Calu3 (cell line): ENCODE data around the gene ANKMY2. TPM values are rescaled to one million over a fixed set of nuclear protein-coding genes. Genes with fewer than 3 reads are reported as not detected.
"Not testable (repeated sequence)": the region's sequence is repeated elsewhere in the genome, so short reads cannot be mapped to it uniquely, and the experiment has no call there.

Experiments used
- BruUV-seq: library from RNA; stranded (reverse); fragments of 400-500 nt; replicated peaks from 2 replicates; lab custom pipeline; 2021; lab: Mats Ljungman, UMichigan
- CTCF ChIA-PET: fragments of 300-600 bp; sonication (Branson Sonifier 250); formaldehyde crosslinking; loops from one replicate; lab custom pipeline; 2022; ENCODE audit warnings: antibody characterized with exemption; lab: Charles Lee
- DNase-seq: peaks from one replicate; pipeline ENCODE4 v3.0.0; 2022
- H3K27ac Mint-ChIP-seq: one replicate; pipeline ENCODE4 v1.8.0; 2022; ENCODE audit warnings: mixed read lengths; ENCODE audit not compliant: unreplicated experiment
- H3K27me3 Mint-ChIP-seq: one replicate; pipeline ENCODE4 v1.8.0; 2022; ENCODE audit warnings: mixed read lengths; ENCODE audit not compliant: unreplicated experiment
- H3K36me3 Mint-ChIP-seq: one replicate; pipeline ENCODE4 v1.8.0; 2022; ENCODE audit warnings: mild to moderate bottlenecking, moderate library complexity, mixed read lengths; ENCODE audit not compliant: insufficient read depth, unreplicated experiment
- H3K4me1 Mint-ChIP-seq: one replicate; pipeline ENCODE4 v1.8.0; 2022; ENCODE audit warnings: mild to moderate bottlenecking, low read depth, mixed read lengths; ENCODE audit not compliant: unreplicated experiment
- H3K4me3 Mint-ChIP-seq: one replicate; pipeline ENCODE4 v1.8.0; 2022; ENCODE audit warnings: mild to moderate bottlenecking, low read depth, moderate library complexity, mixed read lengths; ENCODE audit not compliant: unreplicated experiment
- H3K9me3 Mint-ChIP-seq: one replicate; pipeline ENCODE4 v1.8.0; 2022; ENCODE audit warnings: low read depth, mixed read lengths; ENCODE audit not compliant: unreplicated experiment
- CTCF ChIP-seq: fragments of 200-600 bp; IDR thresholded peaks from one replicate; pipeline ENCODE4 v1.8.0; 2022; ENCODE audit warnings: antibody characterized with exemption; ENCODE audit not compliant: unreplicated experiment
- intact Hi-C: fragments of 100-400 bp; cut with micrococcal nuclease; formaldehyde crosslinking; loops from one replicate; pipeline ENCODE4 v1.10.0; 2022; ENCODE audit not compliant: unreplicated experiment
- total RNA-seq: library from RNA; stranded (reverse); gene quantifications from 2 replicates; pipeline ENCODE4 v1.2.3, GENCODE V29; 2022

Gene ANKMY2
- total RNA-seq, 1 experiment from 2014 or later = 29.9 TPM

GRCh38 chr7:16688249-16688648, 42.7 kb upstream of the ANKMY2 start:
- H3K9me3 Mint-ChIP-seq = no peaks in the 10 kb centered on the region
- H3K27ac Mint-ChIP-seq = no peak overlapping the region
- peaks cover 63% of the 10 kb centered on the region for H3K36me3 Mint-ChIP-seq
- no peak overlapping the region for H3K4me3 Mint-ChIP-seq
- CTCF ChIA-PET = interaction anchor here (0.9 to 1.0 kb wide), 2 partner anchors 16 to 188 kb away, joined by 3 read pairs; no protein-coding TSS in a partner anchor
- peaks cover 9% of the 10 kb centered on the region for H3K4me1 Mint-ChIP-seq
- H3K27me3 Mint-ChIP-seq = no peaks in the 10 kb centered on the region
- no TSS peak for BruUV-seq
- no peak for TF ChIP-seq CTCF
- DNase-seq = no peak
- intact Hi-C loops = loop anchor here (5.0 to 10.0 kb wide), 3 partner anchors 76 to 576 kb away; no protein-coding TSS in a partner anchor

- Mint-ChIP-seq H3K4me1 (peaks cover 9% of the 10 kb centered on the region), H3K27me3 (no peaks in the 10 kb centered on the region), H3K4me3 (no peak overlapping the region), H3K9me3 (no peaks in the 10 kb centered on the region), H3K36me3 (peaks cover 79% of the 10 kb centered on the region), H3K27ac (no peak overlapping the region)
- no peak for TF ChIP-seq CTCF
- CTCF ChIA-PET = no interaction called here
- intact Hi-C loops = loop anchor here (5.0 to 10.0 kb wide), 3 partner anchors 73 to 573 kb away; no protein-coding TSS in a partner anchor
- BruUV-seq = no TSS peak
- no peak for DNase-seq
Measured at GRCh38 chr7:16685535-16685934, 40.0 kb upstream of the ANKMY2 start.

- Mint-ChIP-seq H3K27me3 (no peaks in the 10 kb centered on the region), H3K9me3 (no peaks in the 10 kb centered on the region), H3K4me3 (no peak overlapping the region), H3K27ac (no peak overlapping the region), H3K4me1 (peaks cover 13% of the 10 kb centered on the region), H3K36me3 (peaks cover 79% of the 10 kb centered on the region)
- BruUV-seq = no TSS peak
- intact Hi-C loops = loop anchor here (5.0 to 10.0 kb wide), 3 partner anchors 73 to 573 kb away; no protein-coding TSS in a partner anchor
- DNase-seq = no peak
- TF ChIP-seq CTCF = no peak
- CTCF ChIA-PET = no interaction called here
Measured at GRCh38 chr7:16684935-16685334, 39.4 kb upstream of the ANKMY2 start.

- Mint-ChIP-seq H3K4me3 (peak overlapping the region; percentile 21), H3K36me3 (peaks cover 70% of the 10 kb centered on the region), H3K4me1 (peaks cover 30% of the 10 kb centered on the region), H3K27ac (peak overlapping the region; percentile 65)
- H3K27me3 Mint-ChIP-seq, intact Hi-C loops, BruUV-seq, H3K9me3 Mint-ChIP-seq: not testable (repeated sequence)
- CTCF ChIA-PET = interaction anchor here (0.7 to 1.5 kb wide), 3 partner anchors 10 to 272 kb away, joined by 3 to 4 read pairs (median 4); no protein-coding TSS in a partner anchor
- DNase-seq = peak; percentile 66
Measured at GRCh38 chr7:16678645-16679566, 33.4 kb upstream of the ANKMY2 start.
